Measurements from ENCODE around the gene FOSL2.

DNA sequence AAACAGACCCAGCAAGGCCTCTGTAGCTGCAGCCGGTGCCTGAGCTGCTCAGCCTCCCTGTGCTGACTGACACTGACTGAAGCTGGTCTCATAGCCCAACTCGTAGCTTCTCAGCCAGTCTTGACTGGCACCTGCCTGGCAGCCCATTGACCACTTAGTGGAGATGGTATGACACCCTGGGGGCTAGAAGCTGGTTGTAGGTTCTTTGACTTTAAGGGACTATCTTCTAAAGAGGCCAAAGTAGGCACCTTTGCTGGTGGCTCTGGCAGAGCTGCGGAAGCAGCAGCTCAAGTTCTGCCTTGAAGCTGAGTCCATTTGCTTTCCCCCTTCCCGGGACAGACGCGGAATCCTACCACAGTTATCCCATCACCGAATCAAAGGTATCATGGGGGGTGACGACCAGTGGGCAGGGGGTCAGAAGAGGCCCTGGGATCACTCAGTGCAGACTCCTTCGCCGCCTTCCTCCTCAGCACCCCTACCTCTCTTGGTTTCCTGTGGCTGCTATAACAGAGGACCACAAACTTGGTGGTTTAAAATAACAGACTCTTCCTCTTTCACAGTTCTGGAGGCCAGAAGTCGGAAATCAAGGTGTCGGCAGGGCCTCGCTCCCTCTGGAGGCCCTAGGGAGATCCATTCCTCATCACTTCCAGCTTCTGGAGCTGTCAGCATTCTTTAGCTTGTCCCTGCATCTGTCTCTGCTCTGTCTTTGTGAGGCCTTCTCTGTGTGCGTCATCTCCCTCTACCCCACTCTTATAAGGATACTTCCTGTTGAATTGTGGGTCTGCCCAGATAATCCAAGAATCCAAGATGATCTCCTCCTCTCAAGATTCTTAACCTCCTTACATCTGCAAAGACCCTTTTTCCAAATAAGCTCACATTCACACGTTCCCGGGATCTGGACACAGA, 13.7 kb upstream of the FOSL2 start:
- no peak for TF ChIP-seq SUZ12 (IDR thresholded peaks at IDR 0.05; ENCODE audit: extremely low read depth, insufficient read depth, insufficient read length)
- TF ChIP-seq ZNF274 (IDR thresholded peaks at IDR 0.05; ENCODE audit: low read depth, low read length): no peak
- no peak for TF ChIP-seq YY1 (IDR thresholded peaks at IDR 0.05; ENCODE audit: insufficient read depth, insufficient read length)
